Rectal smooth muscle tissue (tissue), 1 donor: Measurements from ENCODE around the gene OR10C1.
"Not testable (repeated sequence)": the region's sequence is repeated elsewhere in the genome, so short reads cannot be mapped to it uniquely, and the experiment has no call there.

Experiments used
- H3K27ac ChIP-seq: one replicate; pipeline ENCODE4 v1.7.0; 2013; ENCODE audit warnings: low read depth, low read length, inconsistent platforms
- H3K27me3 ChIP-seq: one replicate; pipeline ENCODE4 v1.7.0; 2013; ENCODE audit warnings: low read length; ENCODE audit not compliant: control insufficient read depth, insufficient read depth
- H3K36me3 ChIP-seq: one replicate; pipeline ENCODE4 v1.7.0; 2013; ENCODE audit warnings: low read length; ENCODE audit not compliant: control insufficient read depth, insufficient read depth
- H3K4me1 ChIP-seq: one replicate; pipeline ENCODE4 v1.7.0; 2013; ENCODE audit warnings: low read length; ENCODE audit not compliant: control insufficient read depth, insufficient read depth
- H3K4me3 ChIP-seq: one replicate; pipeline ENCODE4 v1.7.0; 2013; ENCODE audit warnings: low read length
- H3K9ac ChIP-seq: one replicate; pipeline ENCODE4 v1.7.0; 2013; ENCODE audit warnings: low read length

Gene OR10C1, protein sequence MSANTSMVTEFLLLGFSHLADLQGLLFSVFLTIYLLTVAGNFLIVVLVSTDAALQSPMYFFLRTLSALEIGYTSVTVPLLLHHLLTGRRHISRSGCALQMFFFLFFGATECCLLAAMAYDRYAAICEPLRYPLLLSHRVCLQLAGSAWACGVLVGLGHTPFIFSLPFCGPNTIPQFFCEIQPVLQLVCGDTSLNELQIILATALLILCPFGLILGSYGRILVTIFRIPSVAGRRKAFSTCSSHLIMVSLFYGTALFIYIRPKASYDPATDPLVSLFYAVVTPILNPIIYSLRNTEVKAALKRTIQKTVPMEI

DNA sequence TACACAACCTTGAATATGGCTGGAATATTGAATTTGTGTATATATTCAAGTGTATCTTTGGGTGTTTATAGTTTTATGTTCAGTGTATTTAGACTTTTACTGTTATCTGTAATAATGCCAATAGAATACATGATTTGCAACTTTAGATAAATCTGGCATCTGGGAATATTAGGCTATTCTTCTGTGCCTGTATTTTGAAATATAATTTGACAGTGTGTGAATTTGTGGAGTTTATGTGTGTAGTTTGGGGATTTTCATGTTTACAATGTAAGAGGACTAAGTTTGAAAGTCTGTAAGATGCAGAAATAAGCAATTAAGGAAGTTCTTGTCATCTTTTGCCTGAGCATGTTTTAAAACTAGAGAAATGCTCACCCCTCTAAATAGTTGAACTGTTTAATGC is at the start of gene OR10C1:
TSS of gene OR10C1 (plus strand) at position 301 of the 400 bp plus-strand sequence. CDS start 710 bp downstream, outside the sequence.
- H3K27ac ChIP-seq = no peak within 1 kb of the TSS

DNA sequence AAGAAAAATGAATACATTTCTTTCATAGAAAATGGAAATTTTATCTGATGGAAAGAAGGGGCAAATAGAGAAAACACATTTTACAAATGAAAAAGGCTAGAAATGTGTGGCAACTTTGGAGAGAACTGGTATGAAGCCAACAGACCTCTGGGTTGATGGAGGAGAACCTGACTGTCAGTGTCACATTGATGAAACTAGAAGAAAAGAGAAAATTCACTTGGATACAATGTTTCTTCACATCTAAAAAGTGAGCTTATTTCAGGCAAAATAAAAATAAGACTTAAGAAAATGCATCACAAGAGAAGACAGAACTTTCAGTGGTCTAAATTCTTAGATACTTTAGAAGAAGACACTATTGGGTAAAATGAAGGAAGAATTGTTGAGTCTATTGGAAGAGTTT is 43.8 kb upstream of the OR10C1 start, which contains the start of gene OR12D2:
TSS of gene OR12D2 (plus strand) at position 301 of the 400 bp plus-strand sequence. CDS start 1,069 bp downstream, outside the sequence.
- Histone ChIP-seq H3K27me3 (no peaks in the 10 kb centered on the region), H3K9ac (no peak within 1 kb of the TSS), H3K27ac (no peak within 1 kb of the TSS), H3K36me3 (no peaks in the 10 kb centered on the region), H3K4me3 (no peak within 1 kb of the TSS), H3K4me1 (no peaks in the 10 kb centered on the region)

More for the DNA sequence above, at the start of gene OR10C1:
- Histone ChIP-seq H3K4me1 (no peaks in the 10 kb centered on the region), H3K4me3 (no peak within 1 kb of the TSS), H3K27me3 (no peaks in the 10 kb centered on the region), H3K36me3 (no peaks in the 10 kb centered on the region), H3K9ac (no peak within 1 kb of the TSS)

DNA sequence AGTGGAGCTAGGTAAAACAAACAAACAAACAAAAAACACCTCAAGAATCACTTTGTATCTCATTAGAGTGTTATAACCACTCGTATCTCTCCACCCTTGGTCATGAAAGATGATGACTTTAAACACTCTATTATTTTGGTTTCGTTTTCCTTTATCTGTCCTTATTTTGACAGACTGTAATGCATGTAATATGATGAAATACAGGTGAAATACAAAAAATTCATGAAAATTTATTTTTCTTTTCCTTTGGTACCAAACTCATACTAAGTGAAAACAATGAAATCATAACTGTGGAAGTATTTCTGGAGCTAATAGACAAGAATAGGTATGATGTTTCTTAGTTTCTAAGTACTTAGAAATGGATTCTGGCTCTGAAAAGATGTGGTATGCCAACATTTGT is 39.6 kb upstream of the OR10C1 start:
- no peak overlapping the region for H3K9ac ChIP-seq
- H3K4me1 ChIP-seq = no peaks in the 10 kb centered on the region
- no peaks in the 10 kb centered on the region for H3K36me3 ChIP-seq
- no peak overlapping the region for H3K4me3 ChIP-seq
- no peak overlapping the region for H3K27ac ChIP-seq
- no peaks in the 10 kb centered on the region for H3K27me3 ChIP-seq

DNA sequence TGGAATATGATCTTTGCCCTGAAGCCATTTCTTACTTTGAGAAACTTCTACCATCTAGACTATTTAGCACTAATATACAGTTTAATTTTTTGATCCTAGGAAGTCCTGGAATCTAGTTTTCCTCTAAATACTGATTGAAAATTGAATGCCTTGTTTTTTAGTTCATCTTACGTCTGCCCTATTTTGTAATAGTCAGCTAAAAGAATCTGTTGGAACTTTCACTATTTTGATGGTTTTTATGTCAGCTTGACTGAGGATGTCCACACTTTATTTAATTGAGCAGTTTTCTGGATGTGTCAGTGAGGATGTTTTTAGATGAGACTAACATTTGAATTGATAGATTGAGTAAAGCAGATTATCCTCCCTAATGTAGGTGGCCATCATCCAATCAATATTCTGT is 35.3 kb upstream of the OR10C1 start:
- H3K36me3 ChIP-seq = no peaks in the 10 kb centered on the region
- no peak overlapping the region for H3K4me3 ChIP-seq
- H3K9ac ChIP-seq = no peak overlapping the region
- no peak overlapping the region for H3K27ac ChIP-seq
- H3K27me3 ChIP-seq = no peaks in the 10 kb centered on the region
- H3K4me1 ChIP-seq = no peaks in the 10 kb centered on the region

DNA sequence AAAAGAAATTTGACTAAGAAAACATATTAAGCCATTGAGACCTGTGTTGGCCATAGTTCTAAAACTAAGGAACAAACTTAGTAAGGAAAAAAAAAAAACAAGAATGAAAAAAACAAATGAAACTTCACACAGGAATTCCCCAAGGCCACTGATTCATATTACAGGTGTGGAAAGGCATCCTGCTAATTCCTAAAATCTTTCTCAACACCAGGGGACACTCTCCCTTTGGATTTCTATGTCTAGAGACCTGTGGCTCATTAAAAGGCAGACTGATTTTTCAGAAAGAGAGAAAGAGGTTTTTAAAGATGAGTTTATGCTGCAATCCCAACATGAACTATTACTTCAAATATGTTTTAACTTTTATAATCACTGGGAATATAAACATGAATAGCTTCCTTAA is 24.5 kb upstream of the OR10C1 start, which contains the start of gene OR12D1:
TSS of gene OR12D1 (plus strand) at position 341 of the 400 bp plus-strand sequence.
- Histone ChIP-seq H3K9ac (no peak within 1 kb of the TSS), H3K4me3 (no peak within 1 kb of the TSS), H3K4me1 (no peaks in the 10 kb centered on the region), H3K27me3 (no peaks in the 10 kb centered on the region), H3K27ac (no peak within 1 kb of the TSS), H3K36me3 (no peaks in the 10 kb centered on the region)

DNA sequence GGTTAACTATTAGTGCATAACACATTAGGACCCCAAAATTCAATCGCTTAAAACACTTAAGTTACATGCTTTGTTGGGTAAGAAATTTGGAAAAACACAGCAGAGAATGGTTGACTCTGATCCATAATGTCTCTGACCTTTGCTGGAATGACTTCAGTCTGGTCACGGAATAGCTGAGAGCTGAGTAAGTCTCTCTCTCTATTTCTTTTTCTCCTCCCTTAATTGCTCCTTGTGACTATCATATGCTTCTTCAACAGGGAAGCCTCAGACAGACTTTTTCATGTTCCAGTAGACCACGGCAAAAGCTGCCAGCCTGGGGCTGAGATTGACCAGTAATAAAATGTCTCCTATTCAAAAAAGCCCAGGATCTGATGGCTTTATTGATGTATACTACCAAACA is 19.6 kb upstream of the OR10C1 start:
- Histone ChIP-seq H3K4me1 (no peaks in the 10 kb centered on the region), H3K9ac (no peak overlapping the region), H3K27me3 (no peaks in the 10 kb centered on the region), H3K27ac (no peak overlapping the region), H3K36me3 (no peaks in the 10 kb centered on the region), H3K4me3 (no peak overlapping the region)

DNA sequence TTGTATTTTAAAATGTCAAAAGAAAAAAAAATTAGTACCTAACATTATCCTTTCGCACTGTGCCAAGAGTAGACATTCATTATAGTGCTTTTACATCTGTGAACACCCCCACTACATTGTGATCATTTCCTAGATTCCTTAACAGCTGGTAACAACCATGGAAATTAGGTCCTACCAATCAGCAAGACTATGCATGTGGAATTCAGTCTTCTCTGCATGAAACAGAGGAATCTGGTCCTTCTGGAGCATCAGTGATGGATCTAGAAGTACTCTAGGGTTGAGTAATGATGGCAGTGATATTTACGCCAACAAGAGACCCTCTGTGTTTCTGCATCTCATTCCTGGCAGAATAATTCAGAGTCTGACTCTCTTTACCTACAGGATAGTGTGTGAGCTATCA is 14.9 kb upstream of the OR10C1 start:
- H3K36me3 ChIP-seq = no peaks in the 10 kb centered on the region
- H3K4me1 ChIP-seq = no peaks in the 10 kb centered on the region
- H3K27me3 ChIP-seq = no peaks in the 10 kb centered on the region
- no peak overlapping the region for H3K27ac ChIP-seq
- H3K4me3 ChIP-seq = no peak overlapping the region
- H3K9ac ChIP-seq = no peak overlapping the region

DNA sequence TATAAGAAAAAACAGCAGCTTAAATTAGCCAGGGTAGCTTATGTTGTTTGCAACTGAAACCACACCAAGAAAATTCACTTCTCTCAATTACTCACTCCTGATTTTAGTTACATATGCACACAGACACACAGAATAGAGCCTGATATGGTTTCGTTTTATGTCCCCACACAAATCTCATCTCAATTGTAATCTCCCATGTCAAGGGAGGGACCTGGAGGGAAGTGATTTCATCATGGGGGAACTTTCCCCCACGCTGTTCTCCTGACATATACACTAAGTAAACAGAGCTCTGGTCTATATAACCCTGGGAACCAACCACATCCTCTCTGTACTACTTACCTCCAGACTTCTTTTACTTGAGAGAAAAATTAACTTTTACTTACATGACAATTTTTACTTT is 14.5 kb upstream of the OR10C1 start:
- no peaks in the 10 kb centered on the region for H3K36me3 ChIP-seq
- H3K4me3 ChIP-seq = no peak overlapping the region
- no peak overlapping the region for H3K27ac ChIP-seq
- no peak overlapping the region for H3K9ac ChIP-seq
- no peaks in the 10 kb centered on the region for H3K4me1 ChIP-seq
- H3K27me3 ChIP-seq = no peaks in the 10 kb centered on the region

DNA sequence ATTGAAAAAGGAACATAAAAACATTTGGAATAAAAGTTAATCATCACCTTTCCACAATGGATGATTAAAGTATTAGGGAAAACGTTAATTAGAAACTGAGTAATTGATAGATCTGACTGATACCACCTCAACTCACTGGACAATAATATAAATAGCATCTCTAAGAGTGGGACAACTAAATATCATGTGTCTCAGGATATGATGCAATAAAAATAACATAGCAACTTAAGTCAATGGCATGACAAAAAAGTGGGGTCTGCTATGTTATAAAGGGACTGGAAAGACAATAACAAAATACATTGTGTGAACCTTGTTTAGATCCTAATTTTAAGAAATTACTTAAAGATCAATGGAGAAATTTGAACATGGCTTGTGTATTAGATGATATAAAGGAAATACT is 14.0 kb upstream of the OR10C1 start:
- H3K4me3 ChIP-seq = no peak overlapping the region
- no peak overlapping the region for H3K27ac ChIP-seq
- no peak overlapping the region for H3K9ac ChIP-seq
- no peaks in the 10 kb centered on the region for H3K36me3 ChIP-seq
- H3K27me3 ChIP-seq = no peaks in the 10 kb centered on the region
- H3K4me1 ChIP-seq = no peaks in the 10 kb centered on the region

DNA sequence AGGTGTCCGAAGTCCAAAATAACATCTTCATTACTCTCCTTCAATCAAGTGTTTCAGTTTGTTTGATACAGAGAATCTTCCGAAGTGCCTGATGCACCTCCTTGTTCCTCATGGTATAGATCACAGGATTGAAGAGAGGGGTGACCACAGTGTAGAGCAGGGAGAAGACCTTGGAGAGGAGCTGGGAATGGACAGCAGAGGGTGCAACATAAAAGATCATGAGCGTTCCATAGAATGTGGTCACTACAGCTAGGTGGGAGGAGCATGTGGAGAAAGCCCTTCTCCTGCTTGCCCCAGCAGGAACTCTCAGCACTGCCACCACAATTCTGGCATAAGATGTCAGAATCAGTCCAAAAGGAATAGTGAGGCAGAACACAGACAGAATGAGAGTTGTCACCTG is 12.5 kb upstream of the OR10C1 start:
- Histone ChIP-seq H3K9ac (no peak overlapping the region), H3K27ac (no peak overlapping the region), H3K4me1 (no peaks in the 10 kb centered on the region), H3K36me3 (no peaks in the 10 kb centered on the region), H3K27me3 (no peaks in the 10 kb centered on the region), H3K4me3 (no peak overlapping the region)

DNA sequence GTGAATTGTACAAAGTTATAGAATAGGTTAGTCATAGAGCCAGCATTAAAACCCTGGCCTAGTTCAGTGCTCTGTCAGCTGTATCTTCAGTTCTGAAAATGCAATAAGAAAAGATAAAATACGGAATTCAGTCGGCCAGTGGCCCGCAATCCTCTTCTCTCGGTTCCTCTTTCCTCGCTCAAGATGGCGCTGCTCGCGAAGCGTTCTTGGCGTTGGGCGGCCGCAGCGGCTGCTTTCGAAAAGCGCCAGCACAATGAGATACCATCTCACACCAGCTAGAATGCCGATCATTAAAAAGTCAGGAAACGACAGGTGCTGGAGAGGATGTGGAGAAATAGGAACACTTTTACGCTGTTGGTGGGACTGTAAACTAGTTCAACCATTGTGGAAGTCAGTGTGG is 2.4 kb upstream of the OR10C1 start:
- not testable (repeated sequence) for H3K27me3 ChIP-seq, H3K27ac ChIP-seq, H3K4me3 ChIP-seq, H3K36me3 ChIP-seq, H3K9ac ChIP-seq, H3K4me1 ChIP-seq

DNA sequence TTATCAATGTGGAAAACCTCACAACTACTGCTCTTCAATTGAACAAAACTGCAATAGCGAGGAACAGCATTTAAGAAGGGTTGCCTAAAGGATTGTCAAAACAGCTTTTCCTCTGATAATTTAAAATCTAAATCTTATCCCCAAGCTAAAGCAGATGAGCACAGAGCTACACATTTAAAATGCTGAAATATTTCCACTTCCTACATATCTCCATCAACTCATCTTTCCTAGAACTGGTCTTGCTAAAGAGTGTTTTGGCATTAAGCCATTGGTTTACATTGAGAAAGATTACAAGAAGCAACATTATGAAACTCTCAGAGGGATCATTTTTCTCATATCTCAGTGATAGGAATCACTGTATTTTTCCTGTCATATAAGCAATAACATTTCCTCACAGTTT is 3.6 kb downstream of the OR10C1 start:
- no peak overlapping the region for H3K9ac ChIP-seq
- no peaks in the 10 kb centered on the region for H3K27me3 ChIP-seq
- H3K27ac ChIP-seq = no peak overlapping the region
- H3K4me3 ChIP-seq = no peak overlapping the region
- H3K36me3 ChIP-seq = no peaks in the 10 kb centered on the region
- no peaks in the 10 kb centered on the region for H3K4me1 ChIP-seq

DNA sequence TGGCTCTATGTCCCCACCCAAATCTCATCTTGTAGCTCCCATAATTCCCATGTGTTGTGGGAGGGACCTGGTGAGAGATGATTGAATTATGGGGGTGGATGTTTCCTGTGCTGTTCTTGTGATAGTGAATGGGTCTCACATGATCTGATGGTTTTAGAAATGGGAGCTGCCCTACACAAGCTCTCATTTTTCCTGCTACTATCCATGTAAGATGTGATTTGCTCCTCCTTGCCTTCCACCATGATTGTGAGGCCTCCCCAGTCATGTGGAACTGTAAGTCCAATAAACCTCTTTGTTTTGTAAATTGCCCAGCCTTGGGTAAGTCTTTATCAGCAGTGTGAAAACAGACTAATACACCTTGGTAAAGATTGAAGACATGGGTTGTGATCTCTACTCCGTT is 4.9 kb downstream of the OR10C1 start:
- not testable (repeated sequence) for H3K36me3 ChIP-seq, H3K27me3 ChIP-seq, H3K4me1 ChIP-seq, H3K27ac ChIP-seq, H3K4me3 ChIP-seq, H3K9ac ChIP-seq
